ENCODE measurements around the gene NPBWR2.
"Not testable (repeated sequence)": the region's sequence is repeated elsewhere in the genome, so short reads cannot be mapped to it uniquely, and the experiment has no call there.

Gene NPBWR2

DNA sequence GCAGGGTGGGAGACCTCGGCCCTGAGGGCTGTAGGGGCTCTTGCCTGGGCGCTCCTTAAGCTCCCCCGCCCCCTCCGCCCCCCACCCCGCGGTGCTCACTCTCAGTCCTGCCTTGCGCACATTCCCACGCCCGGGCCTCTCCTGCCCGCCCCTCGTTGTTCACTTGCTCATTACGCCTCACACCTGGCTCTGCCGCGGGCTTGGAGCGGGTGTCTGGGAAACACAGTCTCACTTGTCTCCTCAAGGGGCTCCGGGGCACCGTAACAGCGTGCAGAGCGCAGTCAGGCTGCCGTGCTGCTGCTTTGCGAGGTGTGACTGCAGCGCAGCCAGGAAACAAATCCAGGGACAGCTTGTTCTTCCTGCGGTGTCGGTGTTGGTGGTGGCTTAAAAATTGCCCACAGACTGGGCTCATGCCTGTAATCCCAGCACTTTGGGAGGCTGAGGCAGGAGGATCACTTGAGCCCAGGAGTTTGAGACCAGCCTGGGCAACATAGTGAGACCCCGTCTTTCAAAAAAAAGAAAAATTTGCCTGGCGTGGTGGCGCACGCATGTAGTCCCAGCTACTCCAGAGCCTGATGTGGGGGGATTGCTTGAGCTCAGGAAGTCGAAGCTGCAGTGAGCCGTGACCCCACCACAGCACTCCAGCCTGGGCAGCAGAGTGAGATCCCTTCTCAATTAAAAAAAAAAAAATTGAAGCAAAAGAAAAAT lies 4.6 kb downstream of the NPBWR2 start:
- no peak for DNase-seq

DNA sequence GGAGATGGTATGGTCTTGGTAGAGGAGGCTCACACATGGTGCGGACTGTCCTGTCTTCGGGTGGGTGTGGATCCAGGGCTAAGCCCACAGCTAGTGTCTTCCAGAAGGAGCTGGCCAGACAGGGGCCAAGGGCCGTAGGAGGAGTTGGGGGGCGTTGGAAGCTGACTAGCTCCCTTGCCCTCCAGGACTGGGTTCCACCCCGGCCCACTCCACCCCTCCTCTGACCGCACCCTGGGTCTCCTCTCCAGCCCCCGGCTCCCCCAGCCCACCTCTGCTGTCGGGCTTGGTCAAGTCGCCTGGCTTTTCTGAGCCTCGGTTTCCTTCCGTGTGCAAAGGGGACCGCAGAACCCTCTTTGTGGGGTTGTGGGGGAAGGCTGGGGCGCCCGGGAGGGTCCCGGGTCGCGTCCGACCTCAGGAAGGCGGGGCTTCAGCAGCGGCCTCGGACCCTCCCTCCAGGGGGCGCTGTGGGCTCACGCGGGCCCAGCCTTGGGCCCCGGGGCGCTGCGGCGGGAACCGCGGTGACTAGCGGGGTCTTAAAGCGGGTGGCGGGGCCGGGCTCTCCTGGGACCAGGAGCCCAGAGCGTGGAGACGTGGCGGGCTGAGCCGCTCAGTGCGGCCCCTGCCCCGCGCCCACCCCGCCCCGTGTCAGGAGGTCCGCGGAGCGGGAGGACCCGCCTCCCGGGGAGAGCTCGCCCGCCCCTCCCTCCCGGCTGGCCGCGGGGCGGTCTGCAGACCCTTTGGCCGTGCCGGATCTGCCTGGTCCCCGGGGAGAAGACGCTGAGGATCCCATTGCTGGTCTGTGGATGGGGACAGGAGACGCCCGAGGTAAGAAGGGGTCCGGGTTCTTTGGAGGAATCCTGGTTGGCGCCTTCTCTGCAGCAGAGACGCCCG lies 5.4 kb downstream of the NPBWR2 start:
- peak; percentile 57 for DNase-seq

DNA sequence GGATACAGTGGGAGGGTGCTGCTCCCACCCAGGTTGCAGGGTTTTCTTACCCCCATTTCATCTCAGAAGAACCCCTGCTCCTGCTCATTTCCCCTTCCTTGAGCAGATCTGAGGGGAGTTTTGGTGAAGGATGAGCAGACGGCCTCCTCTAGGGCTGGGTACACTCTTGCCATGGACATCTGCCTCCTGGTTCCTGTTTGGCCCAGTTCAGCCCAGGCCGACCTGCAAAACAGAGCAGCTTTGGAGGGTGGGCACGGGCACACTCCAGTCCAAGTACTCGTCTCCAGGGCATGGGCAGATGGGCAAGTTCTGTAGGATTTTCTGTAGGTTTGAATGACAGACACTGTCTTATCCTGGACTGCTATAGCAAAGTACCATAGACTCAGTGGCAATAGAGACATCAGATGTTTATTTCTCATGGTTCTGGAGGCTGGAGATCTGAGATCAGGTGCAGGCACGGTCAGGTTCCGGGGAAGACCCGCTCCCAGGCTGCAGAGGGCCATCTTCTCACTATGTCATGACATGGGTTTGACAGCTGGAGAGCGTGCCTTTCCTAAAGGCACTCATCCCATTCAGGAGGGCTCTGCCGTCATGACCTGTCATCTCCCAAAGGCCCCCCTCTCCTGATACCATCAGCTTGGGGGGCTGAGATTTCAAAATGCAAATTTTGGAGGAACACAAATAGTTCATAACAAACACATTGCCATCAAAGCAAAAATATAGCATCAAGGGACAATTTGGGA lies 6.2 kb downstream of the NPBWR2 start:
- DNase-seq: no peak

DNA sequence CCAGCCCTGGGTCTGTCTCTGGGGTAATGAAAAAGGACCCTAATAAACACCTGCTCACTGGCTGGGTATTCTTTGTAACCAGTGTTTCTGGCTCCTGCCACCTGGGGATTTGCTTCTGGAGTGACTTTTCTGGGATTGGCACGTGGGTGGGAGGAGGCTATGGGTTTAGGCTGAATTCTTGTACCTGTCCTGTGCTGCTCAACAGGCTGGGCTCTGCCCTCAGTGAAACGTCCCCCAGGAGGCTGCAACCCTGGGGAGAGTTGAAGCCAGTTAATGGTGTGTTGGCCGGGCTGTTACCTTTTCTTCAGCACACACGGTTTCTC lies 6.8 kb downstream of the NPBWR2 start:
- no peak for DNase-seq

DNA sequence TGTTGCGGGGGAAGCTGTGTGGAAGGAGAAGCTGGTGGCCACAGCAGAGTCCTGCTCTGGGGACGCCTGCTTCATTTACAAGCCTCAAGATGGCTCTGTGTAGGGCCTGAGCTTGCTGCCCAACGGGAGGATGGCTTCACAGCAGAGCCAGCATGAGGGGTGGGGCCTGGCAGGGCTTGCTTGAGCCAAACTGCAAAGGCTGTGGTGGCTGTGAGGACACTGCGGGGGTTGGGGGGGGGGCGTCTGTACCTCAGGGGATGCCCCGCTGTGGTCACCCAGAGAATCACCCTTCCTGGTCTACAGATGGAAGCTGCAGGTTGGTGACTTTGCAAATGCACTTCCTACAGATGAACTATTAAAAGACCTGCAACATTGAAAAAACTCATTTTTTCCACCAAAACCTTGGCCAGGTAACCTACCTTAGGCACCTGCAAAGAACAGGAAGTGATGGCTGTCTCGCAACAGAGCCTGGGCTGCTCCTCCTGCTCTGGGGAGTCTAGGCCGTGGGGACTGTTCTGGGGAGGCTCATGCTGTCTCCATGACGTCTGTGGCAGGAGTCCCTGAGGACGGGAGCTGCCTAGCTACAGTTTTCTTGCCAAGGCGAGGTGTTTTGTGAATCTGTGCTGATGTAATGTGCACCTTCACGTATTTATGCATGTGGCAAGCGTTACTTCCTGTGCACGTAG lies 7.3 kb downstream of the NPBWR2 start:
- DNase-seq: peak; percentile 67

DNA sequence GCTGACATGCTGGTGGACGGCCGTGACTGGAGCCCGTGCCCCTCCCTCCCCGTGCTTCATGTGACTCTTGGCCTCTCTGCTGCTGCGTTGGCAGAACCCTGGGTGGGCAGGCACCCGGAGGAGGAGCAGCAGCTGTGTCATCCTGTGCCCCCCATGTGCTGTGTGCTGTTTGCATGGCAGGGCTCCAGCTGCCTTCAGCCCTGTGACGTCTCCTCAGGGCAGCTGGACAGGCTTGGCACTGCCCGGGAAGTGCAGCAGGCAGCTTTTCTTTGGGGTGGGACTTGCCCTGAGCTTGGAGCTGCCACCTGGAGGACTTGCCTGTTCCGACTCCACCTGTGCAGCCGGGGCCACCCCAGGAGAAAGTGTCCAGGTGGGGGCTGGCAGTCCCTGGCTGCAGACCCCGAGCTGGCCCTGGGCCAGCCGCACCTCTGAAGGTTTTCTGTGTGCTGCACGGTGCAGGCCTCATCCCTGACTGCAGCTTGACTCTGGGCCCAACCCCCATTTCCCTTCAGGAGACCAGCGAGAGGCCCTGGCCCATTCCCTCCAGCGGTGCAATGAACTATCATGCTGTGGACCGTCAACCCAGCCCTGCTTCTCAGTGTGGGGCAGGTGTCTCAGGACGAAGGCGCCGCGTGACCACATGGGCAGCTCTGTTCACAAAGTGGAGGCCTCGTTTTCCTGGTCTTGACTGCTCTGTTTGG lies 8.1 kb downstream of the NPBWR2 start:
- DNase-seq: no peak

DNA sequence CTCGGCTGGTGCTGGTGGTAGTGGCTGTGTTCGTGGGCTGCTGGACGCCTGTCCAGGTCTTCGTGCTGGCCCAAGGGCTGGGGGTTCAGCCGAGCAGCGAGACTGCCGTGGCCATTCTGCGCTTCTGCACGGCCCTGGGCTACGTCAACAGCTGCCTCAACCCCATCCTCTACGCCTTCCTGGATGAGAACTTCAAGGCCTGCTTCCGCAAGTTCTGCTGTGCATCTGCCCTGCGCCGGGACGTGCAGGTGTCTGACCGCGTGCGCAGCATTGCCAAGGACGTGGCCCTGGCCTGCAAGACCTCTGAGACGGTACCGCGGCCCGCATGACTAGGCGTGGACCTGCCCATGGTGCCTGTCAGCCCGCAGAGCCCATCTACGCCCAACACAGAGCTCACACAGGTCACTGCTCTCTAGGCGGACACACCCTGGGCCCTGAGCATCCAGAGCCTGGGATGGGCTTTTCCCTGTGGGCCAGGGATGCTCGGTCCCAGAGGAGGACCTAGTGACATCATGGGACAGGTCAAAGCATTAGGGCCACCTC lies 8.8 kb downstream of the NPBWR2 start:
- DNase-seq: no peak

DNA sequence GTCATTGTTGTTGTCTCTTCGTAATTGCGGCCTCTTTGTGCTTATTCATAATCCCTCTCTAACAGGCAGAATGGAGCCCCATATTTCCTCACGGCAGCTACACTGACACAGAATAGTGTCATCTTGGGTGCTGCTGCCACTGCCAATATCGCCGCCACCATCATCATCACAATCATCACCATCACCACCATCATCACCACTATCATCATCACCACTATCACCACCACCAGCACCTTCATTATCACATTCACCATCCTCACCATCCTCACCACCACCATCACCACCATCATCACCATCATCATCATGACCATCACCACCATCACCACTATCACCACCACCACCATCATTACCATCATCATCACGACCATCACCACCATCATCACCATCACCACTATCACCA lies 10.8 kb downstream of the NPBWR2 start:
- no peak for DNase-seq

DNA sequence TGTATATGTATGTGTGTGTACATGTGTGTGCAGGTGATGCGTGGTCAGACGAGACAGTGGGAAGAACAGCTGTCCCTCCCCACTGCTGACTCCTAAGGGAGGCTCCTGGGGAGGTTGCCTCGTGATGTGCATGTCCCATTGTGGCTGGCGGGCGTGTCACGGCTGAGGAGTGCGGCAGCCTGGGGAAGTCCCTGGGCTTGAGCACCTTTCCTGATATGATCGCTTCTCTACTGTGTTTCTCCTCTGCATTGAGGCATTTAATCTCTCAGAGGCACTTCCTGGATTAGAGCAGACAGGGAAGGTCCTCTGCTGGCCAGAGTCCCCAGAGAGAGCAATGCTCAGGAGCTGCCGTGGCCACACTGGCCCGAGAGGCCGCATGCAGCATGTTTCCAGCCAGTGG lies 11.4 kb downstream of the NPBWR2 start:
- no peak for DNase-seq

DNA sequence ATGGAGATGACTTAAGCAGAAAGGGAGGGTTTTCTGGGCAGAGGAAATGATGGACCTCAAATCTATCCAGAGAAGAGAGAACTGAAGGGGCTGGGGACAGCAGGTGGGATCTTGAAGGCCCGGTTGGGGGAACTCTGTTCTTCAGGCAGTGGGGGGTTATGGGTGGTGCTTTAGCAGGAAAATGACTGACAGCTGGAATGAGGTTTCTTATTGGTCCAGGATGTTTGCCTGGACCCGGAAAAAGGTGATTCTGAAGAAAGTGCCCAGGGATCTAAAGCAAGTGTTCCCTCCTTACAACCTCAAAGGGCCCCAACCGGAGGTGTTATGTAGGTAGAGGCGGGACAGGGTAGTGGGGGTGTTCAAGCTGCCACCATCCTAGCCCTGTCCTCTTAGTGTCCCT lies 11.9 kb downstream of the NPBWR2 start:
- no peak for DNase-seq

DNA sequence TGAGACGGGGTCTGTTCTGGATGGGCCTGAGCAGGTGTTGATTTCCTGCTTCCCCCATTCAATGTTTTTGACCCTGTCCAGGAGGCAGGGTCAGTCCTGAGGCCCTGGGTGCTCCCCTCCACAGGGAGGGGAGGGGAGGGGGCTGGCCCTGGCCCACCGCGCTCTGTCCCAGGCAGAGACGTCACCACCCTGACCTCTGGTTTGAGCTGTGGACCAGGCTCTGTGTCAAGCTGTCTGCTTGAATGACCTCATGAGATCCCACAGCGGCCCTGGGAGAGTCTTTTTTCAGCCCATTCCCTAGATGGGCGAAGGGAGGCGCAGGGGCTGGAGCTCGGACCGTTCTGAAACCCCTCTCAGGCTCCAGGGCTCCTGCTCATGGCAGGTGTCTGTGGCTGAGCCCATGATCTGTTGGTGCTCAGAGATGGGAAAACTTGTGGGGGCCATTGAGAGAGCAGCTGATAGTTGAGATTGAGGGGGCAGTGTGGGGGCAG lies 14.3 kb downstream of the NPBWR2 start:
- DNase-seq: no peak

DNA sequence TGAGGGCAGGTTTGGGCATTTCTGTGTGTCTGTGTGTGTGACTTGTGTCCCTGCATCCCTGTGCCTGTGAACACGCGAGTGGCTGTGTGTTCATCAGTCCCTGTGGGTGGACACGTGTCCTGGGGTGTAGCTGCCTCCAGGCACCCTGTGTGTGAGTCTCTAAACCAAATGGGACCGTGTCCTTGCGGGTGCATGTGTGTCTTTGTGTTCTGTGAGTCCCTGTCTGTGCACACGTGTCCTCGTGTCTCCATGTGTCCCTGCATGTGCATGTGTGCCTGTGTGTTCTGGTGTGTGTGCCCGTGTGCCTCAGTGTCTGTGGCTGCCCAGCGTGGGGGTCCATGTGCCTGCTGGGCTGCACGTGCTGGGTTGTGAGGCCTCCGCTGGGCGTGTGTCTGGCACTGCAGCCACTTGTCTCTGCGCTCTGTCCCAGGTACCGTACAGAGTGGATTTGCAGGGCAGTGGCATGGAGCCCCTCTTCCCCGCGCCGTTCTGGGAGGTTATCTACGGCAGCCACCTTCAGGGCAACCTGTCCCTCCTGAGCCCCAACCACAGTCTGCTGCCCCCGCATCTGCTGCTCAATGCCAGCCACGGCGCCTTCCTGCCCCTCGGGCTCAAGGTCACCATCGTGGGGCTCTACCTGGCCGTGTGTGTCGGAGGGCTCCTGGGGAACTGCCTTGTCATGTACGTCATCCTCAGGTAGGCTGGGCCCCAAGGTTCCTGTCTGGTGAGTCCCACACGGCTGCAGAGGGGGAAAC lies 14.9 kb downstream of the NPBWR2 start:
- no peak for DNase-seq

DNA sequence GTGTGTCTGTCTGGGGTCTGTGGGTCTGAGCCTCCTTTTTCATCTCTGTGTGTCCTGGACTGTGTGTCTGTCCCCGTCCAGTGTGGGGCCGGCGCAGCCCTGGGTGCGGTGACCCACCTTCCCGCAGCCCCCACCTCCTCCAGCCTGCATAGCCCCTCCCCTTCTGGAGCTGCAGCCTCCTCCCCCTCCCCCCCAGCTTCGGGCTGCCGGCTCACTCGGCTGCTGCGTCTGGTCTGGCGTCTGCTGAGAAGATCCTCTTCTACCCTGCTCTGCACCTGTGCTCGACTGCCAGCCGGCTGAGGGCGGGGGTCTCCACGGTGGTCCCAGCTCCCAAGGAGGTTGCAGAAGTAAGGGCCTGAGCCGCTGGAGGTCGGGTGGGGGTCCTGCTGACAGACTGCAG lies 15.6 kb downstream of the NPBWR2 start:
- DNase-seq: no peak

DNA sequence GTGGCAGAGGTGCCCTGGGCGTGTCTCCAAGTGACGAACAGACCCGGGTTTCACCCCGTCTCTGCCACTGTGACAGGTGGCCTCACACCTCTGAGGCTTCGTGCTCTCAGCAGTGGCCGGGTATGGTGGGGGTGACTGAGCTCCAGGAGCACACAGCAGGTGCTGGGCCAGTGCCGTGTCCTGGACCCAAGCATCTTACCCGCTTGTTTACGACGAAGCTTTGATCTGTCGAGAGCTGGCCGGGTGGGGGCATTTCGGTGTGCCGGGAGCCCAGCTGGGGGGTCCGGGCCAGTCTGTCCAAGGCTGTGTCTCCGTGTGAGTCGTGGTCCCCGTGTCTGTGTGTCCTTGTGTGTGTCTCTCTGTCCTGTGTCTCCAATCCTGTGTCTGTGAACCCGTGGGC lies 16.0 kb downstream of the NPBWR2 start:
- DNase-seq: no peak

DNA sequence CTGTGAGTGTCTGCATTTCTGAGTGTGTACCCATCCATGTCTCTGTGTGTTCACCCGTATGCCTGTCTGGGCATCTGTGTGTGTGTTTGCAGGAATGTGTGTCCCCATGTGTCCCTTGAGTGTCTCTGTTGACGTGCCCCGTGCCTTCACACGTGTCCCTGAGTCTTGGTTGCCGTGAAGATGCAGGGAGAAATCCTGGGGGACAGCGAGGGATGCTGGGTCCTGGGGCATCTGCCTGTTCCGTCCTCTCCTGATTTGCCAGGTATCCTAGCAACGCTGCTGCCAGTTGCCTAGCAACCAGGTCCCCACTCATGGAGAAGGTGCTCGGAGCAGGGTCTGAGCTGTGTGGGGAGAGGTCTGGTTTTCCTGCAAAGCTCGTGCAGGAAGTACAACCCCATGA lies 17.2 kb downstream of the NPBWR2 start:
- DNase-seq: no peak

DNA sequence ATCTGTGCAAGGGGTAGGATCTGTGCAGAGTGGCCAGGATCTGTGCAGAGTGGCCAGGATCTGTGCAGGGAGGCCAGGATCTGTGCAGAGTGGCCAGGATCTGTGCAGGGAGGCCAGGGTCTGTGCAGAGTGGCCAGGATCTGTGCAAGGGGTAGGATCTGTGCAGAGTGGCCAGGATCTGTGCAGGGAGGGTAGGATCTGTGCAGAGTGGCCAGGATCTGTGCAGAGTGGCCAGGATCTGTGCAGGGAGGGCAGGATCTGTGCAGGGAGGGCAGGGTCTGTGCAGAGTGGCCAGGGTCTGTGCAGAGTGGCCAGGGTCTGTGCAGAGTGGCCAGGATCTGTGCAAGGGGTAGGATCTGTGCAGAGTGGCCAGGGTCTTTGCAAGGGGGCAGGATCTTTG lies 18.8 kb downstream of the NPBWR2 start:
- not testable (repeated sequence) for DNase-seq

DNA sequence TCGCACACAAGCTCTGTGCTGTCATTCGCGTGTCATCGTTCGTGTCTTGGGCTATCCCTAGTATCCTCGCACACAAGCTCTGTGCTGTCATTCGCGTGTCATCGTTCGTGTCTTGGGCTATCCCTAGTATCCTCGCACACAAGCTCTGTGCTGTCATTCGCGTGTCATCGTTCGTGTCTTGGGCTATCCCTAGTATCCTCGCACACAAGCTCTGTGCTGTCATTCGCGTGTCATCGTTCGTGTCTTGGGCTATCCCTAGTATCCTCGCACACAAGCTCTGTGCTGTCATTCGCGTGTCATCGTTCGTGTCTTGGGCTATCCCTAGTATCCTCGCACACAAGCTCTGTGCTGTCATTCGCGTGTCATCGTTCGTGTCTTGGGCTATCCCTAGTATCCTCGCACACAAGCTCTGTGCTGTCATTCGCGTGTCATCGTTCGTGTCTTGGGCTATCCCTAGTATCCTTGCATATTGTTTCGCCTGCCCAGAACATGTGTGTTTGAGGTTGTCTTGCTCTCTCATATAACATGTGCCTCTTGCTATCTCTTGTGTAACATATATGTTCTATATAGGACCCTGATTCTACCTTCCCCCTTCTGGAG lies 20.0 kb downstream of the NPBWR2 start:
- DNase-seq: not testable (repeated sequence)

DNA sequence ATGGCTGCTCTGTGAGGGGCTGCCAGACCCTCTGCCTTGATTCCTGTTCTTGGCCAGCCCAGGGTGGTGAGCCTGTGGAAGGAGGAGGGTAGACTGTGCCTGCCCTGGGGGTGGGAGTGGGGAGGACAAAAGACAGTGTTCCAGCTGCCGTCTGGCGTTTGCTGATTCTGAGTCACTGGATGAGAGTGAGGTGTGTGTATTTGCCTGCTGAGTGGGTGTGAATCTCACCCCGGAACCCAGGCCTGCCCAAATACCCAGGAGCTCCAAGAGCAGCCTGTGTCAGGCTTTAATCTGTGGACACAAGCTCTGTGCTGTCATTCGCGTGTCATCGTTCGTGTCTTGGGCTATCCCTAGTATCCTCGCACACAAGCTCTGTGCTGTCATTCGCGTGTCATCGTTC lies 20.6 kb downstream of the NPBWR2 start:
- DNase-seq: no peak

DNA sequence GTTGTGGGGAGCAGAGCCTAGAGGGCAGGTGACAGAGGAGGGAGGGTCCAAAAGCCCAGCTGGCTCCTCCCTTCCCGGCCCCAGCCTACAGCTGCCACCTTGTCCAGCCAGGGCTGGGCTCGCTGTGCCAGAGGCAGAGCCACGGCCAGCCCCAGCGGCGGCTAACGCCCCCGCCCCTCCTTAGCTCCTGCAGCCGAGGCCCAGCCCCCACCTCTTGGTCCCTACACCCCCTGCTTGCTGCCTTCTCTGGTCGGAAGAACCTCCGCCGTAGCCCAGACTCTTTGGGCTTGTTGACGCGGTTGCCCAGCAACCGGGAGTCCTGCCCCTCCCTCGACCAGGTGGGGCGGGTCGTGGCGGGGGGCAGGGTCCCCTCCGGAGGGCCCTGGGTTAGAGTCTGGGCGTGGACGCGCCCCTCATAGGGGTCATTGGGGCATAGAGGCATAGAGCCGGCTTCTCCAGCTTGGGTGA lies 22.6 kb downstream of the NPBWR2 start:
- DNase-seq: no peak

DNA sequence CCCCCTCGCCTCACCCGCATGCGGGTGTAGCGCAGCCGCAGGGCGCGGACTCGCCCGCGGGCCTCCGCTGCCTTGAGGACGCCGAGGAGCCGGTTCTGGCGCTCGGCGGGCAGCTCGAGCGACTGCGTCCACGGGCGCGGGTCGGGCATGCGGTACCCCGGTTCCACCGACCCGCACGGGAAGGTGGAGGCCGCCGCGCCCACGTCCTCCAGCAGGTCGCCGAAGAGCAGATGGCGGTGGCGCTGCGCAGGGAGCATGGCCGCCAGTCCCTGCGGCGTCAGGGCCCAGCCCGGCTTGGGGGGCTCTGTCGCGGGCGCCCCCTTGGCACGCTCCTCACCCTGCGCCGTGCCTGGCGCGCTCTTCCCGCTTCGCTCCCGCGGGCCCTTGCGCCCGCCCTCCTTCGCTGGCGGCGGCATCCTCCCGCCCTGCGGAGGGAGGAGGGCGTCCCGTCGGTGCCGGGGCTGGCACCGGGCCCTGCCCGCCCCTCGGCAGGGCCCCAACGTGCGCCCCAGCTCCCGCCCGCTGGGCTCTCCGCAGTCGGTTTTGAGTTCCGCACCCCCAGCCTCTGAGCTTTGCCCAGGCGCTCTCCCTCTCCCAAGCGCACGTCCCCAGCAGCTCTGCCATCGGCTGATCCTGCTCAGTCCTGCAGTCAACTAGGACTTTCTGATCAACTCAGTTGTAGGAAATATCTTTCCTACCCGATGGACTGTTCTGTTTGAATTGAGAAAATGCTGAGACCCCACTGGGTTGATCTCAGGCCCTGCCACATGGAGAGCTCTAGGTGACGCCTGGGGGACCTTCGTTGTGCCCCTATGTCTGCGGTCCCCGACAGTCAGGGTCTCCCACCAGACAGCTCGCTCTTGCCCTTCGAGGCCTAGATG lies 23.3 kb downstream of the NPBWR2 start, which contains the start of gene LKAAEAR1:
Gene LKAAEAR1 (minus strand): TSS at position 595 of the 881 bp plus-strand sequence. CDS start 179 bp downstream, at position 416.
- DNase-seq: no peak
